GM19463 (cell line): ENCODE results near the gene PCDHB10.
"Not testable (repeated sequence)": the region's sequence is repeated elsewhere in the genome, so short reads cannot be mapped to it uniquely, and the experiment has no call there.

Source experiments
- ATAC-seq: cut with Tn5 transposase; IDR thresholded peaks from one replicate; pipeline ENCODE4 v1.9.1; 2021; ENCODE audit warnings: mild to moderate bottlenecking, moderate library complexity; ENCODE audit not compliant: unreplicated experiment

PCDHB10 gene

GRCh38 chr5:141192110-141192725 is at the start of gene PCDHB10:
PCDHB10 (plus strand) TSS chr5:141192353; CDS start chr5:141192553, 200 bp downstream.
- no peak for ATAC-seq

DNA sequence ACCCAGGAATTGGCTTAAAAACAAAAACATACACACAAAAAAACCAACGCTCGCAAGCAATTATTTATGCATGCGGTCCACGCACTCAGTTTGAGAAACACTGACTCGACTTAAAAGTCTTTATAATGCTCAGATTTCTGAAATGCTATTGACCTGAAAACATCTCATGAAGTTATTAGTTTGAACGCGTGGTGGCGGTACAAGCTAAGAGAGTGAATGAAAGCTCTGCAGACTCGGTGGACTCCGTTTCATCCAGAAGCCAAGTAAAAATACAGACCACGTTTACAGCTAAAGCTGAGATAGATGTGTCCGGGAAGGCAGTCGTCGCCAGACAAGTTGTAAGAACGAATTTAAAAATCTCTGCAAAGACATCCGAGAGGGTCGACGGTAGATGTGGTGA is 42.3 kb upstream of the PCDHB10 start, which contains the start of gene PCDHB6:
Gene PCDHB6, plus strand, starts transcription at position 246 of the 400 bp plus-strand sequence. CDS start 201 bp downstream, outside the sequence.
- ATAC-seq, result no peak

GRCh38 chr5:141150224-141150992 is 41.7 kb upstream of the PCDHB10 start:
- ATAC-seq, result no peak

GRCh38 chr5:141150993-141151325 is 41.2 kb upstream of the PCDHB10 start:
- no peak for ATAC-seq

DNA sequence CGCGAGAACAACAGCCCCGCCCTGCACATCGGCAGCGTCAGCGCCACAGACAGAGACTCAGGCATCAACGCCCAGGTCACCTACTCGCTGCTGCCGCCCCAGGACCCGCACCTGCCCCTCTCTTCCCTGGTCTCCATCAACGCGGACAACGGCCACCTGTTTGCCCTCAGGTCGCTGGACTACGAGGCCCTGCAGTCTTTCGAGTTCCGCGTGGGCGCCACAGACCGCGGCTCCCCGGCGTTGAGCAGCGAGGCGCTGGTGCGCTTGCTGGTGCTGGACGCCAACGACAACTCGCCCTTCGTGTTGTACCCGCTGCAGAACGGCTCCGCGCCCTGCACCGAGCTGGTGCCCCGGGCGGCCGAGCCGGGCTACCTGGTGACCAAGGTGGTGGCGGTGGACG is 40.5 kb upstream of the PCDHB10 start:
- not testable (repeated sequence) for ATAC-seq

GRCh38 chr5:141152096-141152495 is 40.1 kb upstream of the PCDHB10 start:
- ATAC-seq, result not testable (repeated sequence)

DNA sequence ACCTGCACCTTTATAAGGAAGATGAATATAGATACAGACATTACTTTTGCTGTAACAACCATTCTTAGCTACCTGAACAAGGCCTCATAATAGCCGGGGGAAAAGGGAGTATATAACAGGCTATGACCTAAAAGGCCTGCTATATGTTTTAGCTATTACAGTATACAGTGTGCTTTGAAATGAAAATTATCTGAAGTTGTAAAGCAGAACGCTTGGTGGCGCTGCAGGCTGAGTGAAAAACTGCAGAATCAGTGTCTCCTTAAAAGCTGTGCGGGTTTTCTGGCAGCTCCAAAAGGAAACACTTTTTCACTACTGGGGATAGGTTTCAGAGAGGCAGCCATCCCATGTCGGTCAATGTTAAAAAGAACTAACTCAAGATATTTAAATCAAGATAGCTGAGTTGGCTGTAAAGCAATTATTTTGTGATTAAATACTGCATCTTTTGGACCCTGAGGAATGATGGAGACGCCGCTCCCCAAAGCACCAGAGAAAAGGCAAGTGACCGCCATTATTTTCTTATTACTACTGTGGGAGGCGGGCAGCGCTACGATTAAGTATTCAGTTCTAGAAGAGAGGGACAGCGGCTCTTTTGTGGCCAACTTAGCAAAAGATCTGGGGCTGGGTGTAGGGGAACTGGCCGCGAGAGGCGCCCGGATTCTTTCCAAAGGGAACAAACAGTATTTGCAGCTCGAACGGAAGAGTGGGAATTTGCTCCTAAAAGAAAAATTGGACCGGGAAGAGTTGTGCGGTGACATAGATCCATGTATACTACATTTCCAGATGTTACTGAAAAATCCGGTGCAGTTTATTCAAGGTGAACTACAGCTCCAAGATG is 36.4 kb upstream of the PCDHB10 start:
- ATAC-seq, result no peak

DNA sequence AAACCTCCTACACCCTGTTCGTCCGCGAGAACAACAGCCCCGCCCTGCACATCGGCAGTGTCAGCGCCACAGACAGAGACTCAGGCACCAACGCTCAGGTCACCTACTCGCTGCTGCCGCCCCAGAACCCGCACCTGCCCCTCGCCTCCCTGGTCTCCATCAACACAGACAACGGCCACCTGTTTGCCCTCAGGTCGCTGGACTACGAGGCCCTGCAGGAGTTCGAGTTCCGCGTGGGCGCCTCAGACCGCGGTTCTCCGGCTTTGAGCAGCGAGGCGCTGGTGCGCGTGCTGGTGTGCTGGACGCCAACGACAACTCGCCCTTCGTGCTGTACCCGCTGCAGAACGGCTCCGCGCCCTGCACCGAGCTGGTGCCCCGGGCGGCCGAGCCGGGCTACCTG is 34.8 kb upstream of the PCDHB10 start:
- not testable (repeated sequence) for ATAC-seq

- not testable (repeated sequence) for ATAC-seq
Observed at GRCh38 chr5:141157901-141158300, 34.3 kb upstream of the PCDHB10 start.

DNA sequence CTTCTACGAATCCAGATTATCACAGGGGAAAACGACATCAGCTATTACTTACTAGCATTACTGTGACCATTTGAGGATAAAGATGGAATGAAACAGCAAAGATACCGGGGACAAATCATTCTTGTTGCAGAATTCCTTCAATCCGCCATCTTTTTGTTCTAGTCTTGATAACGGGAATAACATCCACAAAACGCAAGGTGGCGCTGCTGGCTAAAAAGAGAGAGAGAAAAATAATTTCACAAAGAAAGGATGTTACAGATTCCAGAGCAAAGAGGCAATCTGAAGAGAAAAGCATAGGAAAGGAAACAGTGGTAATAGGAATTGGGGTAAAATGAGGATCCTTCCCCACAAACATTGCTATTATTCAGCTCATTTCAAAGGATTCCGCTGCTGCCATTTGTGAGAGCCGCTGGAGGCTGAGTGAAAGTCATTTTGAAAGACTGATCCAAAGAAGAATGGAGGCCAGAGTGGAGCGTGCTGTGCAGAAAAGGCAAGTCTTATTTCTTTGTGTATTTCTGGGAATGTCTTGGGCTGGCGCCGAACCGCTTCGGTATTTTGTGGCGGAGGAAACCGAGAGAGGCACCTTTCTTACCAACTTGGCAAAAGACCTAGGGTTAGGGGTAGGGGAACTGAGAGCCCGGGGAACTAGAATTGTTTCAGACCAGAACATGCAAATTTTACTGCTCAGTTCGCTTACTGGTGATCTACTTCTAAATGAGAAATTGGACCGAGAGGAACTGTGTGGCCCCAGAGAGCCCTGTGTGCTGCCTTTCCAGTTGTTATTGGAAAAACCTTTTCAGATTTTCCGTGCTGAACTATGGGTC is 19.6 kb upstream of the PCDHB10 start, which contains the start of gene PCDHB7:
Gene PCDHB7, plus strand, starts transcription at position 264 of the 824 bp plus-strand sequence. Its CDS starts 192 bp downstream, at position 456.
- no peak for ATAC-seq

DNA sequence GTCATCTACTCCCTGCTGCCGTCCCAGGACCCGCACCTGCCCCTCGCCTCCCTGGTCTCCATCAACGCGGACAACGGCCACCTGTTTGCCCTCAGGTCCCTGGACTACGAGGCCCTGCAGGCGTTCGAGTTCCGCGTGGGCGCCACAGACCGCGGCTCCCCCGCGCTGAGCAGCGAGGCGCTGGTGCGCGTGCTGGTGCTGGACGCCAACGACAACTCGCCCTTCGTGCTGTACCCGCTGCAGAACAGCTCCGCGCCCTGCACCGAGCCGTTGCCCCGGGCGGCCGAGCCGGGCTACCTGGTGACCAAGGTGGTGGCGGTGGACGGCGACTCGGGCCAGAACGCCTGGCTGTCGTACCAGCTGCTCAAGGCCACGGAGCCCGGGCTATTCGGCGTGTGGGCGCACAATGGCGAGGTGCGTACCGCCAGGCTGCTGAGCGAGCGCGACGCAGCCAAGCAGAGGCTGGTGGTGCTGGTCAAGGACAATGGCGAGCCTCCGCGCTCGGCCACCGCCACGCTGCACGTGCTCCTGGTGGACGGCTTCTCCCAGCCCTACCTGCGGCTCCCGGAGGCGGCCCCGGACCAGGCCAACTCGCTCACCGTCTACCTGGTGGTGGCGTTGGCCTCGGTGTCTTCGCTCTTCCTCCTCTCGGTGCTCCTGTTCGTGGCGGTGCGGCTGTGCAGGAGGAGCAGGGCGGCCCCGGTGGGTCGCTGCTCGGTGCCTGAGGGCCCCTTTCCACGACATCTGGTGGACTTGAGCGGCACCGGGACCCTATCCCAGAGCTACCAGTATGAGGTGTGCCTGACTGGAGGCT is 17.7 kb upstream of the PCDHB10 start:
- ATAC-seq, result not testable (repeated sequence)

GRCh38 chr5:141175933-141176332 is 16.2 kb upstream of the PCDHB10 start:
- no peak for ATAC-seq

DNA sequence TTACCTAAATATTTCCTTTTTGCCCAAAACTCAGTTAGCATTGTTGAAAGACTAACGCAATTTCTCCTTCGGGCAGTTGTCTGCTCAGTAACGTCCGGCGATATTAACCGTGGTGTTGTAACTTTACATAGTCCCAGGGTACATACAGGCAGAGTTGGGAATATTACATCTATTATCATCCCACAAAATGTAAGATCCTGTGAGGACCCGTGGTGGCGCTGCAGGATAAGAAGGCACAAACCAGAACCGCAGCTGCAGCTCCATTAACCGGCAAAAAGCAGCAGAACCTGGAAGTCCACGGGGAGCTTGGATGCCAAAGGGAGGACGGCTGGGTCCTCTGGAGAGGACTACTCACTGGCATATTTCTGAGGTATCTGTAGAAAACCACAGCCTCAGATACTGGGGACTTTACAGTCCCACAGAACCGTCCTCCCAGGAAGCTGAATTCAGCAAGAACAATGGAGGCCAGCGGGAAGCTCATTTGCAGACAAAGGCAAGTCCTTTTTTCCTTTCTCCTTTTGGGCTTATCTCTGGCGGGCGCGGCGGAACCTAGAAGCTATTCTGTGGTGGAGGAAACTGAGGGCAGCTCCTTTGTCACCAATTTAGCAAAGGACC is 14.5 kb upstream of the PCDHB10 start, which contains the start of gene PCDHB8:
Gene PCDHB8, plus strand, starts transcription at position 214 of the 615 bp plus-strand sequence. Its CDS starts 245 bp downstream, at position 459.
- not testable (repeated sequence) for ATAC-seq

GRCh38 chr5:141179371-141179770 is 12.8 kb upstream of the PCDHB10 start:
- ATAC-seq, result not testable (repeated sequence)

DNA sequence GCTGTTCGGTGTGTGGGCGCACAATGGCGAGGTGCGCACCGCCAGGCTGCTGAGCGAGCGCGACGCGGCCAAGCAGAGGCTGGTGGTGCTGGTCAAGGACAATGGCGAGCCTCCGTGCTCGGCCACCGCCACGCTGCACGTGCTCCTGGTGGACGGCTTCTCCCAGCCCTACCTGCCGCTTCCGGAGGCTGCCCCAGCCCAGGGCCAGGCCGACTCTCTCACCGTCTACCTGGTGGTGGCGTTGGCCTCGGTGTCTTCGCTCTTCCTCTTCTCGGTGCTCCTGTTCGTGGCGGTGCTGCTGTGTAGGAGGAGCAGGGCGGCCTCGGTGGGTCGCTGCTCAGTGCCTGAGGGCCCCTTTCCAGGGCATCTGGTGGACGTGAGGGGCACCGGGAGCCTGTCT is 12.3 kb upstream of the PCDHB10 start:
- ATAC-seq, result not testable (repeated sequence)

GRCh38 chr5:141180313-141180712 is 11.8 kb upstream of the PCDHB10 start:
- ATAC-seq, result no peak

GRCh38 chr5:141182248-141182647 is 9.9 kb upstream of the PCDHB10 start, which contains the start of gene PCDHB16:
PCDHB16 (plus strand) TSS chr5:141182387; CDS start chr5:141182560, 173 bp downstream.
- no peak for ATAC-seq

- not testable (repeated sequence) for ATAC-seq
Observed at GRCh38 chr5:141184117-141184855, 7.9 kb upstream of the PCDHB10 start.
